ENCODE data around the gene GNMT. TPM values are rescaled to one million over a fixed set of nuclear protein-coding genes. Genes with fewer than 3 reads are reported as not detected.

GNMT gene
- total and polyA plus RNA-seq, 4 donors, result 10.5 to 163 (median 130) TPM

DNA sequence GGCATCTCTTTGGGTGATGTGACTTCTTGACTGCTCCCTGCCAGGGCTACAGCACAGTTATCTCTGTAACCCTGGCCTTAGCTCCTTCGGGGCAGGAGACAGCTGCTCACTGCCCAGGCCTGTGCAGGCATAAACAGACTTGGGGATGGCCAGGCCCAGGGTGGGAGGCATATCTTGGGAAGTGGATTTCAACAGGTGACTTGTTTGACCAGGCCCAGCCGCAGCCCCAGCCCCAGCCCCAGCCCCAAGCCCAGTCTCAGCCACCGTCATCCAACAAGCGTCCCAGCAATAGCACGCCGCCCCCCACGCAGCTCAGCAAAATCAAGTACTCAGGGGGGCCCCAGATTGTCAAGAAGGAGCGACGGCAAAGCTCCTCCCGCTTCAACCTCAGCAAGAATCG lies 45.7 kb downstream of the GNMT start:
- 97% methylated on average over 11 of the region's 11 CpGs for WGBS
- Histone ChIP-seq H3K9me3 (ENCODE audit: control insufficient read depth in 4 of 4, low read length in 3 of 4) (no peaks in the 10 kb centered on the region), H3K9ac (ENCODE audit: low read depth in 1 of 2, low read length in 2 of 2) (no peak overlapping the region), H3K4me1 (ENCODE audit: control insufficient read depth in 4 of 4, insufficient read depth in 4 of 4, low read length in 3 of 4) (no peaks in the 10 kb centered on the region), H3K36me3 (ENCODE audit: control insufficient read depth in 4 of 4, insufficient read depth in 3 of 4, low read depth in 1 of 4, low read length in 3 of 4) (peaks cover 2 to 43% (median 27%) of the 10 kb centered on the region in 4 donors), H3K27ac (ENCODE audit: low read depth in 1 of 2, low read length in 2 of 2) (no peak overlapping the region), H3K27me3 (ENCODE audit: control insufficient read depth in 4 of 4, insufficient read depth in 4 of 4, low read length in 3 of 4) (no peaks in the 10 kb centered on the region), H3K4me3 (ENCODE audit: low read depth in 1 of 3, low read length in 3 of 3) (no peak overlapping the region)
- no peak for DNase-seq (ENCODE audit: low spot score)
- TF ChIP-seq, protein P1, sequence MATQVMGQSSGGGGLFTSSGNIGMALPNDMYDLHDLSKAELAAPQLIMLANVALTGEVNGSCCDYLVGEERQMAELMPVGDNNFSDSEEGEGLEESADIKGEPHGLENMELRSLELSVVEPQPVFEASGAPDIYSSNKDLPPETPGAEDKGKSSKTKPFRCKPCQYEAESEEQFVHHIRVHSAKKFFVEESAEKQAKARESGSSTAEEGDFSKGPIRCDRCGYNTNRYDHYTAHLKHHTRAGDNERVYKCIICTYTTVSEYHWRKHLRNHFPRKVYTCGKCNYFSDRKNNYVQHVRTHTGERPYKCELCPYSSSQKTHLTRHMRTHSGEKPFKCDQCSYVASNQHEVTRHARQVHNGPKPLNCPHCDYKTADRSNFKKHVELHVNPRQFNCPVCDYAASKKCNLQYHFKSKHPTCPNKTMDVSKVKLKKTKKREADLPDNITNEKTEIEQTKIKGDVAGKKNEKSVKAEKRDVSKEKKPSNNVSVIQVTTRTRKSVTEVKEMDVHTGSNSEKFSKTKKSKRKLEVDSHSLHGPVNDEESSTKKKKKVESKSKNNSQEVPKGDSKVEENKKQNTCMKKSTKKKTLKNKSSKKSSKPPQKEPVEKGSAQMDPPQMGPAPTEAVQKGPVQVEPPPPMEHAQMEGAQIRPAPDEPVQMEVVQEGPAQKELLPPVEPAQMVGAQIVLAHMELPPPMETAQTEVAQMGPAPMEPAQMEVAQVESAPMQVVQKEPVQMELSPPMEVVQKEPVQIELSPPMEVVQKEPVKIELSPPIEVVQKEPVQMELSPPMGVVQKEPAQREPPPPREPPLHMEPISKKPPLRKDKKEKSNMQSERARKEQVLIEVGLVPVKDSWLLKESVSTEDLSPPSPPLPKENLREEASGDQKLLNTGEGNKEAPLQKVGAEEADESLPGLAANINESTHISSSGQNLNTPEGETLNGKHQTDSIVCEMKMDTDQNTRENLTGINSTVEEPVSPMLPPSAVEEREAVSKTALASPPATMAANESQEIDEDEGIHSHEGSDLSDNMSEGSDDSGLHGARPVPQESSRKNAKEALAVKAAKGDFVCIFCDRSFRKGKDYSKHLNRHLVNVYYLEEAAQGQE (IDR thresholded peaks at IDR 0.05), result no peak
- TF ChIP-seq, protein P2, sequence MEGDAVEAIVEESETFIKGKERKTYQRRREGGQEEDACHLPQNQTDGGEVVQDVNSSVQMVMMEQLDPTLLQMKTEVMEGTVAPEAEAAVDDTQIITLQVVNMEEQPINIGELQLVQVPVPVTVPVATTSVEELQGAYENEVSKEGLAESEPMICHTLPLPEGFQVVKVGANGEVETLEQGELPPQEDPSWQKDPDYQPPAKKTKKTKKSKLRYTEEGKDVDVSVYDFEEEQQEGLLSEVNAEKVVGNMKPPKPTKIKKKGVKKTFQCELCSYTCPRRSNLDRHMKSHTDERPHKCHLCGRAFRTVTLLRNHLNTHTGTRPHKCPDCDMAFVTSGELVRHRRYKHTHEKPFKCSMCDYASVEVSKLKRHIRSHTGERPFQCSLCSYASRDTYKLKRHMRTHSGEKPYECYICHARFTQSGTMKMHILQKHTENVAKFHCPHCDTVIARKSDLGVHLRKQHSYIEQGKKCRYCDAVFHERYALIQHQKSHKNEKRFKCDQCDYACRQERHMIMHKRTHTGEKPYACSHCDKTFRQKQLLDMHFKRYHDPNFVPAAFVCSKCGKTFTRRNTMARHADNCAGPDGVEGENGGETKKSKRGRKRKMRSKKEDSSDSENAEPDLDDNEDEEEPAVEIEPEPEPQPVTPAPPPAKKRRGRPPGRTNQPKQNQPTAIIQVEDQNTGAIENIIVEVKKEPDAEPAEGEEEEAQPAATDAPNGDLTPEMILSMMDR (IDR thresholded peaks at IDR 0.05; ENCODE audit: low read depth, low read length, missing input control), result no peak
- TF ChIP-seq FOXA2 (IDR thresholded peaks at IDR 0.05) (no peak), HNF4A (conservative IDR thresholded peaks at IDR 0.05) (no peak), TAF1 (conservative IDR thresholded peaks at IDR 0.05) (no peak), RXRA (IDR thresholded peaks at IDR 0.05) (no peak)

DNA sequence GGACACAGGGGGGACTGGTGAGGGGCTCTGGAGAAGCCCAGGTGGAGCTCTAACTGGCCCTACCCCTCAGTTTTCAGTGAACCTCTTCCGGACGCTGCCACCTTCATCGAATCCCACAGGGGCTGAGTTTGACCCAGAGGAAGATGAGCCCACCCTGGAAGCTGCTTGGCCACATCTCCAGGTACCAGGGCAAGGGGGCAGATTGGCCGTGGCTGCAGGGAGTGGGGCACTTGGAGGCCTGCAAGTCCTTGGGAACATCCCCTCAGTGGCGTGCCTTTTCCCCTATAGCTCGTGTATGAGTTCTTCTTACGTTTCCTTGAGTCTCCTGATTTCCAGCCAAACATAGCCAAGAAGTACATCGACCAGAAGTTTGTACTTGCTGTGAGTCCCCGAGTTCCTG lies 46.6 kb downstream of the GNMT start:
- 93% methylated on average over 9 of the region's 9 CpGs for WGBS
- Histone ChIP-seq H3K9me3 (ENCODE audit: control insufficient read depth in 4 of 4, low read length in 3 of 4) (no peaks in the 10 kb centered on the region), H3K9ac (ENCODE audit: low read depth in 1 of 2, low read length in 2 of 2) (no peak overlapping the region), H3K4me1 (ENCODE audit: control insufficient read depth in 4 of 4, insufficient read depth in 4 of 4, low read length in 3 of 4) (peaks cover 0 to under 1% (median 0%) of the 10 kb centered on the region in 4 donors), H3K27me3 (ENCODE audit: control insufficient read depth in 4 of 4, insufficient read depth in 4 of 4, low read length in 3 of 4) (no peaks in the 10 kb centered on the region), H3K36me3 (ENCODE audit: control insufficient read depth in 4 of 4, insufficient read depth in 3 of 4, low read depth in 1 of 4, low read length in 3 of 4) (peaks cover 2 to 52% (median 31%) of the 10 kb centered on the region in 4 donors), H3K4me3 (ENCODE audit: low read depth in 1 of 3, low read length in 3 of 3) (no peak overlapping the region), H3K27ac (ENCODE audit: low read depth in 1 of 2, low read length in 2 of 2) (no peak overlapping the region)
- no peak for TF ChIP-seq NR2F2 (IDR thresholded peaks at IDR 0.05)
- no peak for TF ChIP-seq GABPA (IDR thresholded peaks at IDR 0.05 in 1 of 2, conservative IDR thresholded peaks at IDR 0.05 in 1 of 2)
- TF ChIP-seq, protein P2 (IDR thresholded peaks at IDR 0.05; ENCODE audit: low read depth, low read length, missing input control), result no peak
- TF ChIP-seq HNF4A (conservative IDR thresholded peaks at IDR 0.05), result no peak
- TF ChIP-seq RAD21 (IDR thresholded peaks at IDR 0.05), result no peak
- TF ChIP-seq RXRA (IDR thresholded peaks at IDR 0.05), result no peak
- TF ChIP-seq EGR1 (IDR thresholded peaks at IDR 0.05; ENCODE audit: low read depth in 2 of 2), result no peak
- TF ChIP-seq, protein P3, sequence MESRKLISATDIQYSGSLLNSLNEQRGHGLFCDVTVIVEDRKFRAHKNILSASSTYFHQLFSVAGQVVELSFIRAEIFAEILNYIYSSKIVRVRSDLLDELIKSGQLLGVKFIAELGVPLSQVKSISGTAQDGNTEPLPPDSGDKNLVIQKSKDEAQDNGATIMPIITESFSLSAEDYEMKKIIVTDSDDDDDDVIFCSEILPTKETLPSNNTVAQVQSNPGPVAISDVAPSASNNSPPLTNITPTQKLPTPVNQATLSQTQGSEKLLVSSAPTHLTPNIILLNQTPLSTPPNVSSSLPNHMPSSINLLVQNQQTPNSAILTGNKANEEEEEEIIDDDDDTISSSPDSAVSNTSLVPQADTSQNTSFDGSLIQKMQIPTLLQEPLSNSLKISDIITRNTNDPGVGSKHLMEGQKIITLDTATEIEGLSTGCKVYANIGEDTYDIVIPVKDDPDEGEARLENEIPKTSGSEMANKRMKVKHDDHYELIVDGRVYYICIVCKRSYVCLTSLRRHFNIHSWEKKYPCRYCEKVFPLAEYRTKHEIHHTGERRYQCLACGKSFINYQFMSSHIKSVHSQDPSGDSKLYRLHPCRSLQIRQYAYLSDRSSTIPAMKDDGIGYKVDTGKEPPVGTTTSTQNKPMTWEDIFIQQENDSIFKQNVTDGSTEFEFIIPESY (IDR thresholded peaks at IDR 0.05), result no peak
- TF ChIP-seq FOXA1 (IDR thresholded peaks at IDR 0.05), result no peak
- no peak for TF ChIP-seq YY1 (IDR thresholded peaks at IDR 0.05)
- TF ChIP-seq TAF1 (conservative IDR thresholded peaks at IDR 0.05), result no peak
- TF ChIP-seq, protein P4, sequence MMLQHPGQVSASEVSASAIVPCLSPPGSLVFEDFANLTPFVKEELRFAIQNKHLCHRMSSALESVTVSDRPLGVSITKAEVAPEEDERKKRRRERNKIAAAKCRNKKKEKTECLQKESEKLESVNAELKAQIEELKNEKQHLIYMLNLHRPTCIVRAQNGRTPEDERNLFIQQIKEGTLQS (IDR thresholded peaks at IDR 0.05), result no peak
- TF ChIP-seq SP1 (IDR thresholded peaks at IDR 0.05), result no peak
- TF ChIP-seq, protein P1 (IDR thresholded peaks at IDR 0.05), result no peak
- TF ChIP-seq, protein P5, sequence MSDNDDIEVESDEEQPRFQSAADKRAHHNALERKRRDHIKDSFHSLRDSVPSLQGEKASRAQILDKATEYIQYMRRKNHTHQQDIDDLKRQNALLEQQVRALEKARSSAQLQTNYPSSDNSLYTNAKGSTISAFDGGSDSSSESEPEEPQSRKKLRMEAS (IDR thresholded peaks at IDR 0.05), result no peak
- TF ChIP-seq FOXA2 (IDR thresholded peaks at IDR 0.05), result no peak
- no peak for TF ChIP-seq HNF4G (IDR thresholded peaks at IDR 0.05)
- no peak for TF ChIP-seq JUND (IDR thresholded peaks at IDR 0.05)
- DNase-seq (ENCODE audit: low spot score), result no peak
